HG02943 (cell line): ENCODE data around the gene ZG16B.

ENCODE experiments used
- ATAC-seq: cut with Tn5 transposase; IDR thresholded peaks from one replicate; pipeline ENCODE4 v1.9.1; 2021; ENCODE audit warnings: mild to moderate bottlenecking, low read depth, moderate library complexity; ENCODE audit not compliant: unreplicated experiment

Gene ZG16B

GRCh38 chr16:2839650-2840450 is 9.7 kb downstream of the ZG16B start:
- no peak for ATAC-seq

- ATAC-seq = no peak
Observed at GRCh38 chr16:2840914-2841313, 10.8 kb downstream of the ZG16B start.

- ATAC-seq = no peak
Observed at GRCh38 chr16:2841606-2842339, 11.7 kb downstream of the ZG16B start.

GRCh38 chr16:2842340-2843000 is 12.4 kb downstream of the ZG16B start:
- ATAC-seq = no peak

GRCh38 chr16:2843526-2843925 is 13.4 kb downstream of the ZG16B start:
- ATAC-seq = no peak

- ATAC-seq = no peak
Observed at GRCh38 chr16:2845116-2845515, 15.0 kb downstream of the ZG16B start.

- ATAC-seq = no peak
Observed at GRCh38 chr16:2846511-2847310, 16.6 kb downstream of the ZG16B start.

GRCh38 chr16:2848933-2849725 is 19.0 kb downstream of the ZG16B start:
- no peak for ATAC-seq

GRCh38 chr16:2852003-2852730 is 22.1 kb downstream of the ZG16B start:
- no peak for ATAC-seq

GRCh38 chr16:2852731-2853507 is 22.8 kb downstream of the ZG16B start:
- ATAC-seq = no peak

- ATAC-seq = no peak
Observed at GRCh38 chr16:2853531-2854073, 23.5 kb downstream of the ZG16B start.

GRCh38 chr16:2854700-2855309 is 24.7 kb downstream of the ZG16B start:
- no peak for ATAC-seq

- ATAC-seq = no peak
Observed at GRCh38 chr16:2855536-2855935, 25.4 kb downstream of the ZG16B start.

GRCh38 chr16:2856061-2856670 is 26.1 kb downstream of the ZG16B start:
- no peak for ATAC-seq

GRCh38 chr16:2856686-2857450 is 26.8 kb downstream of the ZG16B start:
- ATAC-seq = no peak

- no peak for ATAC-seq
Observed at GRCh38 chr16:2857451-2858244, 27.5 kb downstream of the ZG16B start, which contains the start of gene PRSS22. PRSS22 (minus strand) TSS chr16:2858170; CDS start chr16:2858104, 66 bp downstream.
